HEK293 (cell line): ENCODE measurements around the gene CDC42EP3.

Experiments
- KLF9 ChIP-seq: fragments of 450-650 bp; formaldehyde crosslinking; IDR thresholded peaks from 2 replicates; pipeline ENCODE4 v1.5.1; 2016; ENCODE audit warnings: missing biosample characterization, missing genetic modification characterization, low read depth
- SETDB1 ChIP-seq: IDR thresholded peaks from one replicate; pipeline ENCODE4 v1.6.1; 2017; ENCODE audit warnings: mild to moderate bottlenecking, low read length, moderate library complexity, mixed read lengths; ENCODE audit not compliant: insufficient read length
- ZBTB21 ChIP-seq: fragments of 450-650 bp; formaldehyde crosslinking; IDR thresholded peaks from 2 replicates; pipeline ENCODE4 v1.5.1; 2017; ENCODE audit warnings: missing biosample characterization, missing genetic modification characterization
- ZNF248 ChIP-seq: fragments of 450-650 bp; formaldehyde crosslinking; IDR thresholded peaks from 2 replicates; pipeline ENCODE4 v1.5.1; 2017; ENCODE audit warnings: missing biosample characterization, missing genetic modification characterization
- ZNF571 ChIP-seq: fragments of 450-650 bp; formaldehyde crosslinking; IDR thresholded peaks from 2 replicates; pipeline ENCODE4 v1.5.0; 2017; ENCODE audit warnings: missing biosample characterization, missing genetic modification characterization
- ZNF768 ChIP-seq: fragments of 450-650 bp; formaldehyde crosslinking; IDR thresholded peaks from 2 replicates; pipeline ENCODE4 v1.5.1; 2018; ENCODE audit warnings: missing biosample characterization, mild to moderate bottlenecking, missing genetic modification characterization
- TF ChIP-seq, protein P1 (sequence below): fragments of 450-650 bp; formaldehyde crosslinking; IDR thresholded peaks from 2 replicates; pipeline ENCODE4 v1.5.1; 2016; ENCODE audit warnings: missing biosample characterization, missing genetic modification characterization

DNA sequence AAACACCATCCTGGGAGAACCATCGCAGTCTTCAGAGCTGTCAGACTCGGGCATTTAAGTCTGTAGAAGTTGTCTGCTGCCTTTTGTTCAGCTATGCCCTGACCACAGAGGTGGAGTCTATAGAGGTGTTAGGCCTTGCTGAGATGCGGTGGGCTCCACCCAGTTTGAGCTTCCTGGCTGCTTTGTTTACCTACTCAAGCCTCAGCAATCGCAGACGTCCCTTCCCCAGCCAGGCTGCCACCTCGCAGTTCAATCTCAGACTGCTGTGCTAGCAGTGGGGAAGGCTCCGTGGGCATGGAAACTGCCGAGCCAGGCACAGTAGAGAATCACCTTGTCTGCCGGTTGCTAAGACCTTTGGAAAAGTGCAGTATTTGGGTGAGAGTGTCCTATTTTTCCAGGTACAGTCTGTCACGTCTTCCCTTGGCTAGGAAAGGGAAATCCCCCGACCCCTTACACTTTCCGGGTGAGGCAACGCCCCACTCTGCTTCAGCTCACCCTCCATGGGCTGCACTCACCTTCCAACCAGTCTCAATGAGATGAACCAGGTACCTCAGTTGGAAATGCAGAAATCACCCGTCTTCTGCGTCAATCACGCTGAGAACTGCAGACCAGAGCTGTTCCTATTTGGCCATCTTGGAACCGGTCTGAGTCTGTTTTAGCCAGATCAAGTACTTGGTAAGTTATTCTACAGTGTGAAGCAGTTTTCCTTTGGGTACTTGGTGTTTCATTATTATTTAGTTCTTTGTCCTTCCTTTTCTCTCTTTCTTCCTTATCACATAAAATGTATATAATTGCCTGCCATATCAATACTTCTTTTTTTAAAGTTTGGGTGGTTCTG lies 71.5 kb downstream of the CDC42EP3 start:
- TF ChIP-seq SETDB1 (no peak), ZNF571 (tag by site-specific recombination) (no peak), ZNF768 (tag by site-specific recombination) (no peak), ZBTB21 (tag by site-specific recombination) (no peak), KLF9 (tag by site-specific recombination) (no peak), ZNF248 (tag by site-specific recombination) (no peak)
- TF ChIP-seq, protein P1, sequence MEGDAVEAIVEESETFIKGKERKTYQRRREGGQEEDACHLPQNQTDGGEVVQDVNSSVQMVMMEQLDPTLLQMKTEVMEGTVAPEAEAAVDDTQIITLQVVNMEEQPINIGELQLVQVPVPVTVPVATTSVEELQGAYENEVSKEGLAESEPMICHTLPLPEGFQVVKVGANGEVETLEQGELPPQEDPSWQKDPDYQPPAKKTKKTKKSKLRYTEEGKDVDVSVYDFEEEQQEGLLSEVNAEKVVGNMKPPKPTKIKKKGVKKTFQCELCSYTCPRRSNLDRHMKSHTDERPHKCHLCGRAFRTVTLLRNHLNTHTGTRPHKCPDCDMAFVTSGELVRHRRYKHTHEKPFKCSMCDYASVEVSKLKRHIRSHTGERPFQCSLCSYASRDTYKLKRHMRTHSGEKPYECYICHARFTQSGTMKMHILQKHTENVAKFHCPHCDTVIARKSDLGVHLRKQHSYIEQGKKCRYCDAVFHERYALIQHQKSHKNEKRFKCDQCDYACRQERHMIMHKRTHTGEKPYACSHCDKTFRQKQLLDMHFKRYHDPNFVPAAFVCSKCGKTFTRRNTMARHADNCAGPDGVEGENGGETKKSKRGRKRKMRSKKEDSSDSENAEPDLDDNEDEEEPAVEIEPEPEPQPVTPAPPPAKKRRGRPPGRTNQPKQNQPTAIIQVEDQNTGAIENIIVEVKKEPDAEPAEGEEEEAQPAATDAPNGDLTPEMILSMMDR (tag by site-specific recombination) = no peak
